ENCODE results near the gene TSEN54. TPM values are rescaled to one million over a fixed set of nuclear protein-coding genes. Genes with fewer than 3 reads are reported as not detected.

TSEN54 gene
- total and polyA plus RNA-seq, 7 donors, result 5.7 to 14.9 (median 9.7) TPM

GRCh38 chr17:75521951-75522727 lies 5.8 kb downstream of the TSEN54 start:
- ATAC-seq, result no peak
- no peak overlapping the region for H3K27ac ChIP-seq
- peaks cover 0 to 12% (median 0%) of the 10 kb centered on the region in 3 donors for H3K27me3 ChIP-seq (ENCODE audit: insufficient read depth in 3 of 3, low read length in 2 of 3)
- DNase-seq, result no peak
- WGBS, 3 donors, result 89 to 93% (median 91%) methylated on average over 33 of the region's 33 CpGs
- no peak overlapping the region for H3K4me3 ChIP-seq
- intact Hi-C loops (cut with DNase I), result no loop called here
- H3K4me1 ChIP-seq, result peaks cover 19% of the 10 kb centered on the region
- no peak for TF ChIP-seq CTCF (IDR thresholded peaks at IDR 0.05)
- peaks cover 2 to 50% of the 10 kb centered on the region in 2 donors for H3K36me3 ChIP-seq (ENCODE audit: insufficient read depth in 1 of 2, low read depth in 1 of 2)
- no peaks in the 10 kb centered on the region for H3K9me3 ChIP-seq

- intact Hi-C loops (cut with DNase I), result no loop called here
These were observed 7.3 kb downstream of the TSEN54 start for GRCh38 chr17:75523647-75524046.

DNA sequence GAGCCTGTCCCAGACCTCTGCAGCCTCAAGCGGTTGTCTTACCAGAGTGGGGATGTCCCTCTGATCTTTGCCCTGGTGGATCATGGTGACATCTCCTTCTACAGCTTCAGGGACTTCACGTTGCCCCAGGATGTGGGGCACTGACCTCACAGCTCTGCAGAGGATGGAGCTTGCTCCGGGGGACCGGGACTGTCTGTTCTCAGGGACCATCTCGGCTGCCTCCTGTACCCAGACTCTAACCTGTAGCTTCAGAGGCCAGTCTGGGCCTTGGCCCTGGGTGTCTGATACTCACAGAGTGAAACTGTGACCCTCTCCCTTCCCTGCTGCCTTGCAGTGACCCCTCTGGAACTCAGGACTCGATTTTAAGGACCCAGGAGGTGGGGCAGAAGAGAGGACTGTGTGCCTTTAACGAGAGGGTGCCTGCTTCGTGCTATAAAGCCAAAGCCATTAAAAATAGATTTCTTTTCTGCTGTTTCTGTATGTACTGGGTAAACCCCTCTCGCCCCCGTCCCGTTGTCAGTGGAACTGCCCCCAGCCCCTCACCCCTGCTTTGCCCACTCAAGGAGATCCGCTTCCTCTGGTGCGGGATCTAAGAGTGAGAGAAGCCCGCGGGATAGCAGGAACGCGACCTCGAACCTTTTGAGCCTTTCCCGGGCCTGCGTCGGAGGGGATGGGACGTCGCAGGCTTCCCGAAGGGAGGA lies 8.1 kb downstream of the TSEN54 start:
- DNase-seq (no peak), ATAC-seq (no peak)
- Histone ChIP-seq H3K4me3 (peak overlapping the region; percentile 72), H3K4me1 (peaks cover 10% of the 10 kb centered on the region), H3K9me3 (no peaks in the 10 kb centered on the region), H3K27me3 (ENCODE audit: insufficient read depth in 3 of 3, low read length in 2 of 3) (peaks cover 0 to 12% (median 0%) of the 10 kb centered on the region in 3 donors), H3K27ac (no peak overlapping the region), H3K36me3 (ENCODE audit: insufficient read depth in 1 of 2, low read depth in 1 of 2) (peaks cover 2 to 36% of the 10 kb centered on the region in 2 donors)
- TF ChIP-seq CTCF (IDR thresholded peaks at IDR 0.05), result no peak
- intact Hi-C loops (cut with DNase I), result no loop called here
- WGBS, 3 donors, result 30 to 45% (median 34%) methylated on average over 19 to 24 of the region's 24 CpGs

More at GRCh38 chr17:75523647-75524046, 7.3 kb downstream of the TSEN54 start:
- ATAC-seq (no peak), DNase-seq (no peak)
- no peak overlapping the region for H3K27ac ChIP-seq
- H3K27me3 ChIP-seq (ENCODE audit: insufficient read depth in 3 of 3, low read length in 2 of 3), result peaks cover 0 to 12% (median 0%) of the 10 kb centered on the region in 3 donors
- H3K4me3 ChIP-seq, result no peak overlapping the region
- 89 to 94% (median 92%) methylated on average over 7 of the region's 7 CpGs for WGBS, 3 donors
- peaks cover 2 to 42% of the 10 kb centered on the region in 2 donors for H3K36me3 ChIP-seq (ENCODE audit: insufficient read depth in 1 of 2, low read depth in 1 of 2)
- TF ChIP-seq CTCF (IDR thresholded peaks at IDR 0.05), result no peak
- peaks cover 10% of the 10 kb centered on the region for H3K4me1 ChIP-seq
- no peaks in the 10 kb centered on the region for H3K9me3 ChIP-seq

DNA sequence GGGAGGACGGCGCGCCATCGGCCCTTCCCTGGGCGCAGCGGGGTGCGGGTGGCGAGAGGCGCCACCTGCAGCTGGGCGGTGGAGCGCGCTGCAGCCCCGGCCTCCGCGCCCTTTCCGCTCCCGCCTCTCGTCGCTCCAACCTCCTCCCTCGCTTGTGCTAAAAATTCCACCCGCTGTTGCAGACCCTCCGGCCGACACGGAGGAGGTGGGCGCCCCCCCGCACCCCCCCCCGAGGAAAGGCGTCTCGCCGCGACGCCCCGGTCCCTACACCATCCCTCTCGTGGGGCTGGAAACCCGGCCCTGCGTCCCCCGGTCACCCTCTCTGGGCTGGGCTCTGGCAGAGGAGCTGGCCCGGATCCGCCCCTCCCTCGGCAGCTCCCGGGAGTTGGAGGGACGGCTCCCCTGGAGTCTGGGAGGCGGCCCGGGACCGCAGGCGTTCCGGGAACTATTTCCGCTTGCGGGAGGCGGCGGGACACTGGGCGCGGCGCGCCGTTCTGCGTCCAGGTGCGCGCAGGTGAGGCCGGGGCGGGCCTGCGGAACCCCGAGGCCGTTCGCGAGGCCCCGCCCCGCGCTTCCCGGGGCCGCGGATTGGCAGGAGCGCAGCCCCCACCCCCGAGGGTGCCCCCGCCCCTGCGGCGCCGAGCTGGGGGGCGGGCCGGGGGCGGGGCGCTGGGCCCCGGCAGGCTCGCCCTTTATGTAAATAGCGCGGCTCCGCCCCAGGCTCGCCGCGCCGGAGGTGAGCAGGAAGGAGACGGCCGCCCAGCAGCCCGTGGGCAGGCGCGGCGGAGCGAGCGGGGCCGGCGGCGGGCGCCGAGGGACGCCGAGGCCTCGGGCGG lies 8.9 kb downstream of the TSEN54 start, which contains the start of gene LLGL2:
Gene LLGL2, plus strand, starts transcription at position 728 of the 836 bp plus-strand sequence. CDS start 17,730 bp downstream, outside the sequence.
- ATAC-seq (peak; percentile 72 to 86 (median 78)), DNase-seq (peak; percentile 70 to 77)
- TF ChIP-seq CTCF (IDR thresholded peaks at IDR 0.05), result peak; percentile 27
- H3K27ac ChIP-seq, result no peak within 1 kb of the TSS
- H3K9me3 ChIP-seq, result no peaks in the 10 kb centered on the region
- peaks cover 10% of the 10 kb centered on the region for H3K4me1 ChIP-seq
- peak within 1 kb of the TSS; percentile 72 for H3K4me3 ChIP-seq
- intact Hi-C loops (cut with DNase I), result no loop called here
- peaks cover 0 to 12% (median 0%) of the 10 kb centered on the region in 3 donors for H3K27me3 ChIP-seq (ENCODE audit: insufficient read depth in 3 of 3, low read length in 2 of 3)
- 1 to 2% (median 1%) methylated on average over 52 to 108 of the region's 108 CpGs for WGBS, 3 donors
- peaks cover 2 to 28% of the 10 kb centered on the region in 2 donors for H3K36me3 ChIP-seq (ENCODE audit: insufficient read depth in 1 of 2, low read depth in 1 of 2)
